ENCODE data around the gene ARMC7. TPM values are rescaled to one million over a fixed set of nuclear protein-coding genes. Genes with fewer than 3 reads are reported as not detected.
"Not testable (repeated sequence)": the region's sequence is repeated elsewhere in the genome, so short reads cannot be mapped to it uniquely, and the experiment has no call there.

ARMC7 gene
- total RNA-seq, 1 experiment from 2014 or later = 22.8 TPM

DNA sequence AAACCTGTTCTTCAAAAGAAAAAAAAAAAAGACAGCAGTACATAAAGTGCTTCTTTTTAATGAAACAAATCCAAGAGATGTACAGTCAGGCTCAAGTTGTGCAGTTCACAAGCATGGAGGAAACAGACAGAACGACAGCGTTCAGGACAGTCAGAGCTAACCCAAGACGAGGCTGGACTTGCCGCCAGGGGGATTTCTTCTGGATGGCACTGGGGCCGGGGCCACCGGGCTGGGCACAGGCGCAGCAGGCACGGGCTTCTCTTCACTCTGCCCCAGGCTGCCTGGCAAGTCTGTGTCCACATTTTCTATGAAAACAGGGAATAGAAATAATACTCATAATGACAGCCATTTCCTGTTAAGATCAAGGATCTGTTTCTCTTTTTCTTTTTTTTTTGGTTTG is 26.2 kb downstream of the ARMC7 start:
- Histone ChIP-seq H3K14ac (ENCODE audit: insufficient read depth, low read length) (no peak overlapping the region), H2BK20ac (ENCODE audit: low read depth, low read length, poor library complexity, severe bottlenecking) (no peak overlapping the region), H2AFZ (ENCODE audit: low read length) (no peak overlapping the region), H2BK15ac (ENCODE audit: low read depth, low read length) (no peak overlapping the region), H3K23me2 (ENCODE audit: insufficient read length, low read depth, low read length, poor library complexity, severe bottlenecking) (peaks cover 3% of the 10 kb centered on the region), H3K4me2 (ENCODE audit: insufficient read depth, insufficient read length, low read length) (no peak overlapping the region), H3K4ac (ENCODE audit: low read depth, low read length) (no peak overlapping the region), H4K91ac (ENCODE audit: insufficient read length, low read depth, low read length) (no peak overlapping the region), H4K5ac (ENCODE audit: insufficient read length, low read depth, low read length) (no peak overlapping the region), H4K8ac (replicated peaks; ENCODE audit: insufficient read length, low read depth, low read length) (no peak overlapping the region), H3K18ac (ENCODE audit: insufficient read length, low read depth, low read length) (no peak overlapping the region), H3T11ph (ENCODE audit: low read length) (no peak overlapping the region), H3K27ac (ENCODE audit: insufficient read length, low read depth, low read length) (no peak overlapping the region), H3K23ac (ENCODE audit: insufficient read length, low read depth, low read length) (no peak overlapping the region), H2AK5ac (ENCODE audit: insufficient read length, low read length) (no peak overlapping the region), H3K79me1 (ENCODE audit: insufficient read depth, low read depth, low read length, poor library complexity, severe bottlenecking) (peaks cover 5% of the 10 kb centered on the region), H3K79me2 (ENCODE audit: insufficient read depth, low read length) (no peaks in the 10 kb centered on the region), H2BK12ac (ENCODE audit: insufficient read length, low read depth, low read length) (no peak overlapping the region), H3K9me3 (ENCODE audit: control insufficient read depth, low read depth, low read length) (no peaks in the 10 kb centered on the region), H3K56ac (ENCODE audit: insufficient read length, low read depth, low read length) (no peak overlapping the region), H2BK5ac (ENCODE audit: insufficient read length, low read length) (no peak overlapping the region), H3K27me3 (ENCODE audit: insufficient read depth, low read length) (no peaks in the 10 kb centered on the region), H2BK120ac (ENCODE audit: low read depth, low read length, poor library complexity, severe bottlenecking) (no peak overlapping the region), H3K9ac (ENCODE audit: extremely low read depth, insufficient read length, low read length) (no peak overlapping the region), H3K4me1 (ENCODE audit: insufficient read depth, low read length) (no peaks in the 10 kb centered on the region), H4K20me1 (ENCODE audit: control insufficient read depth, insufficient read depth, insufficient read length) (no peaks in the 10 kb centered on the region)
- WGBS (ENCODE audit: extremely low coverage, insufficient read length, low lambda C conversion rate) = no CpG with 5 or more reads among the region's 8 CpGs
- Mint-ChIP-seq H3K27me3 (ENCODE audit: low read depth) (no peaks in the 10 kb centered on the region; the same call in 1 of the 2 replicates), H3K4me3 (no peak overlapping the region), H3K27ac (peak overlapping the region in 2 of 3 experiments; percentile 59 to 88; a peak in 4 of 7 replicates), H3K4me1 (peaks cover 0 to 2% of the 10 kb centered on the region in 2 experiments; a peak in 1 of 4 replicates), H3K36me3 (ENCODE audit: insufficient read depth in 1 of 3, low read depth in 3 of 3) (peaks cover 17 to 54% (median 48%) of the 10 kb centered on the region in 3 experiments; a peak in 6 of 7 replicates), H3K9me3 (no peaks in the 10 kb centered on the region)
- TF ChIP-seq, protein P1, sequence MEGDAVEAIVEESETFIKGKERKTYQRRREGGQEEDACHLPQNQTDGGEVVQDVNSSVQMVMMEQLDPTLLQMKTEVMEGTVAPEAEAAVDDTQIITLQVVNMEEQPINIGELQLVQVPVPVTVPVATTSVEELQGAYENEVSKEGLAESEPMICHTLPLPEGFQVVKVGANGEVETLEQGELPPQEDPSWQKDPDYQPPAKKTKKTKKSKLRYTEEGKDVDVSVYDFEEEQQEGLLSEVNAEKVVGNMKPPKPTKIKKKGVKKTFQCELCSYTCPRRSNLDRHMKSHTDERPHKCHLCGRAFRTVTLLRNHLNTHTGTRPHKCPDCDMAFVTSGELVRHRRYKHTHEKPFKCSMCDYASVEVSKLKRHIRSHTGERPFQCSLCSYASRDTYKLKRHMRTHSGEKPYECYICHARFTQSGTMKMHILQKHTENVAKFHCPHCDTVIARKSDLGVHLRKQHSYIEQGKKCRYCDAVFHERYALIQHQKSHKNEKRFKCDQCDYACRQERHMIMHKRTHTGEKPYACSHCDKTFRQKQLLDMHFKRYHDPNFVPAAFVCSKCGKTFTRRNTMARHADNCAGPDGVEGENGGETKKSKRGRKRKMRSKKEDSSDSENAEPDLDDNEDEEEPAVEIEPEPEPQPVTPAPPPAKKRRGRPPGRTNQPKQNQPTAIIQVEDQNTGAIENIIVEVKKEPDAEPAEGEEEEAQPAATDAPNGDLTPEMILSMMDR (conservative IDR thresholded peaks at IDR 0.05) = no peak
- DNase-seq = no peak

DNA sequence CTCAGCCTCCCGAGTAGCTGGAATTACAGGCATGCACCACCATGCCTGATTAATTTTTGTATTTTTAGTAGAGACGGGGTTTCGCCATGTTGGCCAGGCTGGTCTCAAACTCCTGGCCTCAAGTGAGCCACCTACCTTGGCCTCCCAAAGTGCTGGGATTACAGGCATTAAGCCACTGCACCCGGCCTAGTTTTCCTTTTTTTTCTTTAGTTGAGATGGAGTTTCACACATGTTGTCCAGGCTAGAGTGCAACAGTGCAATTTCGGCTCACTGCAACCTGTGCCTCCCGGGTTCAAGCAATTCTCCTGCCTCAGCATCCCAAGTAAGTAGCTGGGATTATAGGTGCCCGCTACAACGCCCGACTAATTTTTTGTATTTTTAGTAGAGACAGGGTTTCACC is 28.0 kb downstream of the ARMC7 start:
- not testable (repeated sequence) for H3K79me2 ChIP-seq (ENCODE audit: insufficient read depth, low read length); H2BK15ac ChIP-seq (ENCODE audit: low read depth, low read length); H4K20me1 ChIP-seq (ENCODE audit: control insufficient read depth, insufficient read depth, insufficient read length); H3K9me3 ChIP-seq (ENCODE audit: control insufficient read depth, low read depth, low read length); H2BK20ac ChIP-seq (ENCODE audit: low read depth, low read length, poor library complexity, severe bottlenecking); H3K9me3 Mint-ChIP-seq; H2BK5ac ChIP-seq (ENCODE audit: insufficient read length, low read length); H3K27ac Mint-ChIP-seq; H3K18ac ChIP-seq (ENCODE audit: insufficient read length, low read depth, low read length); H4K8ac ChIP-seq (replicated peaks; ENCODE audit: insufficient read length, low read depth, low read length); H3K23me2 ChIP-seq (ENCODE audit: insufficient read length, low read depth, low read length, poor library complexity, severe bottlenecking); H3K23ac ChIP-seq (ENCODE audit: insufficient read length, low read depth, low read length); H3K4me1 Mint-ChIP-seq; H3K9ac ChIP-seq (ENCODE audit: extremely low read depth, insufficient read length, low read length); H2AFZ ChIP-seq (ENCODE audit: low read length); H3K4me3 Mint-ChIP-seq; DNase-seq; H3K27me3 Mint-ChIP-seq (ENCODE audit: low read depth); H4K5ac ChIP-seq (ENCODE audit: insufficient read length, low read depth, low read length); H3T11ph ChIP-seq (ENCODE audit: low read length); H3K4me1 ChIP-seq (ENCODE audit: insufficient read depth, low read length); H3K27ac ChIP-seq (ENCODE audit: insufficient read length, low read depth, low read length); H2BK120ac ChIP-seq (ENCODE audit: low read depth, low read length, poor library complexity, severe bottlenecking); H3K79me1 ChIP-seq (ENCODE audit: insufficient read depth, low read depth, low read length, poor library complexity, severe bottlenecking); H3K56ac ChIP-seq (ENCODE audit: insufficient read length, low read depth, low read length); H4K91ac ChIP-seq (ENCODE audit: insufficient read length, low read depth, low read length); H3K27me3 ChIP-seq (ENCODE audit: insufficient read depth, low read length); H2BK12ac ChIP-seq (ENCODE audit: insufficient read length, low read depth, low read length); H3K4ac ChIP-seq (ENCODE audit: low read depth, low read length); H3K14ac ChIP-seq (ENCODE audit: insufficient read depth, low read length); H2AK5ac ChIP-seq (ENCODE audit: insufficient read length, low read length); H3K4me2 ChIP-seq (ENCODE audit: insufficient read depth, insufficient read length, low read length)
- WGBS (ENCODE audit: extremely low coverage, insufficient read length, low lambda C conversion rate) = no CpG with 5 or more reads among the region's 9 CpGs
- peaks cover 26 to 71% (median 61%) of the 10 kb centered on the region in 3 experiments; a peak in 6 of 7 replicates for H3K36me3 Mint-ChIP-seq (ENCODE audit: insufficient read depth in 1 of 3, low read depth in 3 of 3)
